Stimulated activated CD8-positive, alpha-beta memory T cell treated with anti-CD3 and anti-CD28 coated beads, Interleukin-7, amount 100 ng/mL, for 24 hours (primary cell): ENCODE results near the gene MYNN.

ENCODE experiments used
- DNase-seq: peaks from one replicate; pipeline ENCODE4 v3.0.0-alpha.2; 2020; ENCODE audit warnings: low read depth

The MYNN gene

GRCh38 chr3:169835533-169835932 lies 62.3 kb downstream of the MYNN start:
- DNase-seq, result no peak

DNA sequence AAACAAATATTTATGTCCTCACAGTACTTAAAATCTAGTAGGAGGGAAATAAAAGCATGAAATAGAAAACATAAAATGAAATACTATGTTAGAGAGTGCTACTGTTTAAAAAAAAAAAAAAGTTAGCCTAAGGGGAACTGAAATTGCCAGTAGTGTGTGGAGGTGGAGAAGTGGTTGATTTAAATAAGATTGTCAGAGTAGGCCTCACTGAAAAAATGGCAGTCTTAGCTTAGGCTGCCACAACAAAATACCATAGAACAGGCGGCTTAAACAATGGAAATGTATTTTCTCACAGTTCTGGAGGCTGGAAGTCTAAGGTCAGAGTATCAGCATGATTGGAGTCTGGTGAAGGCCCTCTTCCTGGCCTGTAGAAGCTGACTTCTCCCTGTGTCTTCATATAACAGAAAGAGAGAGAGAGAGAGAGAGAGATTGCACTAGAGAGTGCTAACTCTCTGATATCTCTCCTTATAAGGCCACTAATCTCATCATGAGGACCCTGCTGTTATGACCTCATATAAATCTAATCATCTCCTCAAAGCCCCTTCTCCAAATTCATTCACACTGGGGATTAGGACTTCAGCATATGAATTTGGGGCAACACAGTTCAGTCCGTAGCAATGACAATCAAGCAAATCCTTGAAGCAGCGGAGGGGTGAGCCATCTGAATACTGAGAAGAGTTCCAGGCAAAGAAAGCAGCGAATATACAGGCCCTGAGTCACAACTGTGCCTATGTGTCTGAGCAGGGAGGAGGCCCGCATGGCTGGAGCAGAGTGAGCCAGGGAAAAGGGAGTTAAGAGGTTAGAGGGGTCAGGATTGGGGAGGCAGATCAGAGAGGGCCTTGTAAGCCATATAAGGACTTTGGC lies 63.1 kb downstream of the MYNN start:
- DNase-seq, result no peak

- DNase-seq, result no peak
These were observed 63.7 kb downstream of the MYNN start for GRCh38 chr3:169836942-169837275.

GRCh38 chr3:169838511-169839030 lies 65.4 kb downstream of the MYNN start:
- no peak for DNase-seq
